T-cell (primary cell): ENCODE measurements around the gene JARID2. TPM values are rescaled to one million over a fixed set of nuclear protein-coding genes. Genes with fewer than 3 reads are reported as not detected.

Experiments used
- ATAC-seq, 4 experiments: fragments of 200-7000 bp in 3 of 4; fragments of 150-1000 bp in 1 of 4; cut with Tn5 transposase; replicated peaks in 1 of 4; 1 replicate in 3 of 4; 2 replicates in 1 of 4; pipeline ENCODE4 v1.10.0; 2021; ENCODE audit warnings: moderate library complexity in 3 of 4, mild to moderate bottlenecking in 2 of 4, moderate number of reproducible peaks in 1 of 4
- CTCF ChIA-PET, 2 donors: fragments of 300-600 bp; sonication (Branson Sonifier 250); formaldehyde crosslinking; loops; one replicate each; lab custom pipeline; 2022; ENCODE audit warnings: antibody characterized with exemption in 2 of 2; lab: Charles Lee
- POLR2A ChIA-PET, 2 donors: fragments of 300-600 bp; sonication (Branson Sonifier 250); formaldehyde crosslinking; loops; one replicate each; lab custom pipeline; 2022; ENCODE audit warnings: antibody characterized with exemption in 2 of 2; lab: Charles Lee
- DNase-seq, 35 experiments: peaks; one replicate each; pipeline versions ENCODE4 v3.0.0 to v3.0.0-alpha.2; 2013 to 2023
- H3K27ac ChIP-seq: one replicate; pipeline ENCODE4 v1.5.1; 2013; ENCODE audit warnings: low read length
- H3K27me3 ChIP-seq, 2 experiments: replicated peaks in 1 of 2; 1 replicate in 1 of 2; 2 replicates in 1 of 2; pipeline versions ENCODE4 v1.6.1 to v1.7.0; 2013; ENCODE audit warnings: low read length in 1 of 2, mixed read lengths in 1 of 2; ENCODE audit not compliant: control insufficient read depth in 2 of 2, insufficient read depth in 2 of 2; ENCODE audit errors: extremely low read depth in 1 of 2
- H3K36me3 ChIP-seq, 2 donors: 1 replicate in 1 of 2; 2 replicates in 1 of 2; pipeline versions ENCODE4 v1.6.1 to v1.7.0; 2013; ENCODE audit warnings: low read length in 1 of 2; ENCODE audit not compliant: control insufficient read depth in 2 of 2, insufficient read depth in 1 of 2; ENCODE audit errors: extremely low read depth in 1 of 2
- H3K4me1 ChIP-seq, 2 experiments: 1 replicate in 1 of 2; 2 replicates in 1 of 2; pipeline versions ENCODE4 v1.6.1 to v1.7.0; 2013; ENCODE audit warnings: low read length in 2 of 2, mixed read lengths in 1 of 2; ENCODE audit not compliant: insufficient read depth in 2 of 2, control insufficient read depth in 1 of 2; ENCODE audit errors: extremely low read depth in 1 of 2
- H3K4me3 ChIP-seq, 2 donors: 1 replicate in 1 of 2; 2 replicates in 1 of 2; pipeline versions ENCODE4 v1.5.1 to v1.7.0; 2013; ENCODE audit warnings: mild to moderate bottlenecking in 2 of 2, low read length in 1 of 2, moderate library complexity in 1 of 2; ENCODE audit not compliant: control insufficient read depth in 1 of 2; ENCODE audit errors: extremely low read depth in 1 of 2
- H3K9me3 ChIP-seq: 2 replicates; pipeline ENCODE4 v1.7.0; 2013
- H3K27ac Mint-ChIP-seq, 2 donors: one replicate each; pipeline ENCODE4 v1.8.0; 2020 to 2021; ENCODE audit warnings: mild to moderate bottlenecking in 2 of 2, mixed read lengths in 2 of 2
- H3K27me3 Mint-ChIP-seq, 2 donors: one replicate each; pipeline ENCODE4 v1.8.0; 2021 to 2022; ENCODE audit warnings: mixed read lengths in 2 of 2
- H3K36me3 Mint-ChIP-seq: one replicate; pipeline ENCODE4 v1.8.0; 2021; ENCODE audit warnings: mixed read lengths
- H3K4me1 Mint-ChIP-seq, 3 donors: one replicate each; pipeline ENCODE4 v1.8.0; 2020 to 2022; ENCODE audit warnings: mixed read lengths in 3 of 3, mild to moderate bottlenecking in 1 of 3
- H3K4me3 Mint-ChIP-seq, 3 donors: one replicate each; pipeline ENCODE4 v1.8.0; 2020 to 2022; ENCODE audit warnings: mild to moderate bottlenecking in 3 of 3, mixed read lengths in 3 of 3, moderate library complexity in 3 of 3
- H3K9me3 Mint-ChIP-seq, 3 donors: one replicate each; pipeline ENCODE4 v1.8.0; 2020 to 2022; ENCODE audit warnings: mixed read lengths in 3 of 3
- WGBS: methylation state at CpG from one replicate; pipeline ENCODE4 v1.1.5; 2013; ENCODE audit warnings: missing lambda C conversion rate; ENCODE audit not compliant: insufficient coverage; 5-methylcytosine and 5-hydroxymethylcytosine counted together
- total RNA-seq, 35 experiments: library from RNA in 6 of 35; stranded (reverse) in 6 of 35; fragments of 120-200 nt in 1 of 35; gene quantifications; one replicate each; pipeline versions ENCODE4 v1.2.1 to v1.2.4 and lab custom pipeline; 2013 to 2026

JARID2 gene
- total RNA-seq, 5 donors from 2014 or later (not counting 1 experiment from before 2014, with no cell fraction given) = 19.8 to 27.9 (median 21.6) TPM

DNA sequence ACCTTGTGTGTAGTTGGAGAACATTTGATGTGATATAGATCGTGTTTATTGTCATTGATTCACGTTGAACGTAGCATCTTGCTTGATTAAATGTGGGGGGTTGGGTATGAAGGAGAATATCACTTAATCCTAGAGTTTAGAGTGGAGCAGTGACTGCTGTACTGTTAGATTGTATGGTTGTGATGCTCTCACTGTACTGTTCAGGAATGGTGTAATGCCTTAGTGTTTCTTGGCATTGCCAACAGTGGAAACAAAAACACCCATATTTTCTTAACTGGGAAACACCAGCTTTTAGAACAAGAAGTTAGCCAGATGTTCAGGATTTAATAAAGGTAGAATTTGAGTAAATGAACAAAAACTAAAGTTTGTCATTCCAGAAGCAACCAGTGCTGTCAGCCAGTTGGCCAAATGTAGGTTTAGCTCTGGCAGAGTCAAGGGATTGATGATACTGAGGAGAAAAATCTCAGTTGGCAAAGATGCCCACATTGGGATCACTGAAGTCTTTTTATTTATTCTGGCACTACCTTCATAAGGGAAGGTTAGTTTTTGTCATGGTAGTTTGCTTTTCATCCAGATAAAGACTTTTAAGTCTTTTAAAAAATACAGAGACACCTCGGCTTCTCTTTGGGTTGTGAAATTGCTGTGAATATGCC, 129.9 kb downstream of the JARID2 start:
- Mint-ChIP-seq H3K27ac (no peak overlapping the region), H3K36me3 (peaks cover 19% of the 10 kb centered on the region), H3K27me3 (no peaks in the 10 kb centered on the region), H3K4me3 (no peak overlapping the region), H3K4me1 (peaks cover 45 to 52% (median 46%) of the 10 kb centered on the region in 3 donors), H3K9me3 (no peaks in the 10 kb centered on the region)
- CTCF ChIA-PET = no interaction called here
- Histone ChIP-seq H3K9me3 (no peaks in the 10 kb centered on the region), H3K4me1 (peaks cover 5 to 9% of the 10 kb centered on the region in 2 experiments), H3K27ac (no peak overlapping the region), H3K36me3 (peaks cover 2 to 8% of the 10 kb centered on the region in 2 donors), H3K27me3 (no peaks in the 10 kb centered on the region), H3K4me3 (no peak overlapping the region)
- POLR2A ChIA-PET = interaction anchor here in 1 of 2 donors (0.6 kb wide), 1 partner anchor 1309 kb away, joined by 3 read pairs; no protein-coding TSS in a partner anchor
- DNase-seq = no peak
- ATAC-seq = no peak
- 100% methylated on average over 2 of the region's 4 CpGs for WGBS

- Histone ChIP-seq H3K4me3 (no peak overlapping the region), H3K9me3 (no peaks in the 10 kb centered on the region), H3K27me3 (no peaks in the 10 kb centered on the region), H3K4me1 (peaks cover 6 to 9% of the 10 kb centered on the region in 2 experiments), H3K36me3 (peaks cover 2 to 8% of the 10 kb centered on the region in 2 donors), H3K27ac (no peak overlapping the region)
- DNase-seq (no peak), ATAC-seq (no peak)
- H3K36me3 Mint-ChIP-seq = peaks cover 24% of the 10 kb centered on the region
- WGBS = no CpG with 5 or more reads among the region's 5 CpGs
- H3K9me3 Mint-ChIP-seq = no peaks in the 10 kb centered on the region
- peaks cover 44 to 49% (median 44%) of the 10 kb centered on the region in 3 donors for H3K4me1 Mint-ChIP-seq
- ChIA-PET CTCF (no interaction called here), POLR2A (no interaction called here)
- H3K27ac Mint-ChIP-seq = peak overlapping the region in 1 of 2 donors; percentile 23
- no peaks in the 10 kb centered on the region for H3K27me3 Mint-ChIP-seq
- H3K4me3 Mint-ChIP-seq = no peak overlapping the region
Observed at GRCh38 chr6:15376900-15377487, 131.1 kb downstream of the JARID2 start.

DNA sequence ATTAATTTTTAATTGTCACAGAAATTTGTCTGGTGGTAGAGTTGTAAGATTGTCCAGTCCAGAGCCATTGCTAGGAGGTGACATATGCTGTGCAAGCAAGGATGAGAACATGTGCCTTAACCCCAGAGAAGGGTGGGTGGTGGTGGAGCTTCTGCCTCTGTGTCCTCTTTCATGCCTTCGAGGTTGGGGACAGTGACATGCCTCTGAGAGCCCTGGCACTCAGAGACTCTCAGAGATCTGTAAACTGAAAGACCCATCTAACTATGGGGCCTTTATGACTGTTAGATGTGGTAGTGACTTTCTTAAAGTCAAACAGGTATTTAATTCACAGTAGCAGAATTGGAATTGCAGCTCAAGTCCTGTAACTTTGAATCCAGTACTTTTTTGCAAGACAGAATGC, 132.4 kb downstream of the JARID2 start:
- H3K27ac Mint-ChIP-seq = no peak overlapping the region
- CTCF ChIA-PET = interaction anchor here in 1 of 2 donors (0.7 kb wide), 1 partner anchor 768 kb away, joined by 4 read pairs; no protein-coding TSS in a partner anchor
- Histone ChIP-seq H3K36me3 (peaks cover 2 to 8% of the 10 kb centered on the region in 2 donors), H3K27me3 (no peaks in the 10 kb centered on the region), H3K9me3 (no peaks in the 10 kb centered on the region), H3K27ac (no peak overlapping the region), H3K4me3 (no peak overlapping the region), H3K4me1 (peaks cover 9% of the 10 kb centered on the region in 2 experiments)
- H3K36me3 Mint-ChIP-seq = peaks cover 24% of the 10 kb centered on the region
- H3K9me3 Mint-ChIP-seq = no peaks in the 10 kb centered on the region
- no peaks in the 10 kb centered on the region for H3K27me3 Mint-ChIP-seq
- POLR2A ChIA-PET = no interaction called here
- no peak overlapping the region for H3K4me3 Mint-ChIP-seq
- peaks cover 51 to 57% (median 54%) of the 10 kb centered on the region in 3 donors for H3K4me1 Mint-ChIP-seq
- ATAC-seq = no peak
- WGBS = 20% methylated on average over 1 of the region's 1 CpG
- DNase-seq = no peak

DNA sequence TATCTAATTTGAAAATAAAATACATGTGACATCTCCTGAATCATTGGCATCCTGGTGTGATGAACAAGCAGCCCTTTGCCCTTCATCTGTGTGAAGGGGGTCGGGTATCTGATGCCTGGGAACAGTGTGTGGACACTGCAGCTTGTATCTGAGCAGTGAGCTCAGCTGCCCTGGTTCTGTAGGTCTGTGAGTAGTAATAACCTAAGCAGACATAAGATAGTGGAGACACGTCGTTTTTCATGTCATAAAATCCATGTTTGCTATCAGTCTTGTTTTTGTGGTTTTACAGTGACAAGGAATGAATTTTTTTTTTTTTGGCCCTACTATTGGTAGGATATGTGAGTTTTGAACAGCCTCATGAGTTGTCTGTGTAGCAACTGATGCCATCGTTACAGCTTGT, 133.0 kb downstream of the JARID2 start:
- no peak overlapping the region for H3K27ac Mint-ChIP-seq

DNA sequence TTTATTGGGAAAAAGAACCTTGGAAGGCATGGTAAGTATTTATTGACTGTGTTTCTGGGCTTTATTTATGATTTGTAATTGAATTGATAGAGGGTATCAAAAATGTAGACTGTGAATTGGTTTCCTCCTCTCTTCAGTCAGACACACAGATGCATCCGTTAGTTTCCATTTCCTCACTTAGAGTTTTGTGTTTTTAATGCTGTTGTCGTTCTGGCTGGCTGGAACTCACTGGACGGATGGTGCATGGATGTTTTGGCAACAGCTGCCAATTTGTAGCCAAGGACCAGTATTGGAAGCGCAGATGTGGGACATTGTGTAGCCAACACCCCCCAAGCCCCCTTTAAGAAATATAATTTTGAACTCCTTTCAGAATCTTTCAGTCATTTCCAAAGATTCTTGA, 134.5 kb downstream of the JARID2 start:
- peaks cover 63 to 70% (median 70%) of the 10 kb centered on the region in 3 donors for H3K4me1 Mint-ChIP-seq
- DNase-seq (no peak), ATAC-seq (no peak)
- Histone ChIP-seq H3K36me3 (peaks cover 0 to under 1% of the 10 kb centered on the region in 2 donors), H3K27ac (no peak overlapping the region), H3K4me1 (peaks cover 4 to 5% of the 10 kb centered on the region in 2 experiments), H3K4me3 (no peak overlapping the region), H3K27me3 (no peaks in the 10 kb centered on the region), H3K9me3 (no peaks in the 10 kb centered on the region)
- WGBS = no CpG with 5 or more reads among the region's 4 CpGs
- H3K4me3 Mint-ChIP-seq = no peak overlapping the region
- no peaks in the 10 kb centered on the region for H3K9me3 Mint-ChIP-seq
- ChIA-PET POLR2A (no interaction called here), CTCF (no interaction called here)
- no peak overlapping the region for H3K27ac Mint-ChIP-seq
- no peaks in the 10 kb centered on the region for H3K27me3 Mint-ChIP-seq
- H3K36me3 Mint-ChIP-seq = peaks cover 22% of the 10 kb centered on the region

More for the DNA sequence above, 133.0 kb downstream of the JARID2 start:
- H3K27ac ChIP-seq = no peak overlapping the region
- ChIA-PET POLR2A (no interaction called here), CTCF (interaction anchor here in 1 of 2 donors (0.7 to 1.0 kb wide), 2 partner anchors 11 to 52 kb away, joined by 4 read pairs; no protein-coding TSS in a partner anchor)
- no peak overlapping the region for H3K4me3 Mint-ChIP-seq
- H3K4me1 ChIP-seq = peaks cover 9% of the 10 kb centered on the region in 2 experiments
- 100% methylated on average over 3 of the region's 4 CpGs for WGBS
- ATAC-seq (no peak), DNase-seq (no peak)
- peaks cover 2 to 8% of the 10 kb centered on the region in 2 donors for H3K36me3 ChIP-seq
- H3K27me3 ChIP-seq = no peaks in the 10 kb centered on the region
- H3K27me3 Mint-ChIP-seq = no peaks in the 10 kb centered on the region
- peaks cover 24% of the 10 kb centered on the region for H3K36me3 Mint-ChIP-seq
- H3K9me3 Mint-ChIP-seq = no peaks in the 10 kb centered on the region
- no peak overlapping the region for H3K4me3 ChIP-seq
- no peaks in the 10 kb centered on the region for H3K9me3 ChIP-seq
- peaks cover 53 to 60% (median 58%) of the 10 kb centered on the region in 3 donors for H3K4me1 Mint-ChIP-seq

DNA sequence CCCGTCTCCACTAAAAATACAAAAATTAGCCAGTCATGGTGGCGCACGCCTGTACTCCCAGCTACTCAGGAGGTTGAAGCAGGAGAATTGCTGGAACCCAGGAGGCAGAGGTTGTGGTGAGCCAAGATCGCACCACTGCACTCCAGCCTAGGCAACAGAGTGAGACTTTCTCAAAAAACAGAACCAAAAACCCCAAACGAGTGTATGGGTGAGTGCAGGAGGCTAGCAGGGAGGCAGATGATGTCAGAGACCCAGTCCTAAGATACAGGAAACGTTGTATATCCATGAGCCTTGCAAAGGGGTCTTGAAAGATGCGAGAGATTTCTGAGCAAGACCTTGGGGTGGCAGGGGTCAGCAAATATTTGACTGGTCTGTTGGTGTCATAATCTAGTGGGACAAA, 136.2 kb downstream of the JARID2 start:
- Mint-ChIP-seq H3K4me1 (peaks cover 71 to 78% (median 75%) of the 10 kb centered on the region in 3 donors), H3K27me3 (no peaks in the 10 kb centered on the region), H3K4me3 (no peak overlapping the region), H3K27ac (no peak overlapping the region), H3K36me3 (peaks cover 11% of the 10 kb centered on the region), H3K9me3 (no peaks in the 10 kb centered on the region)
- Histone ChIP-seq H3K4me3 (no peak overlapping the region), H3K36me3 (no peaks in the 10 kb centered on the region), H3K9me3 (no peaks in the 10 kb centered on the region), H3K4me1 (peaks cover 14 to 20% of the 10 kb centered on the region in 2 experiments), H3K27me3 (no peaks in the 10 kb centered on the region), H3K27ac (no peak overlapping the region)
- DNase-seq (no peak), ATAC-seq (no peak)
- POLR2A ChIA-PET = no interaction called here
- CTCF ChIA-PET = interaction anchor here (0.6 to 1.1 kb wide), 2 partner anchors 13 to 39 kb away, joined by 3 to 5 read pairs; no protein-coding TSS in a partner anchor
- 95% methylated on average over 4 of the region's 7 CpGs for whole genome bisulfite sequencing
